Measurements from ENCODE around the gene HPDL.

HPDL gene

GRCh38 chr1:45378184-45378583 lies 51.5 kb downstream of the HPDL start:
- no peaks in the 10 kb centered on the region for H3K27me3 ChIP-seq (ENCODE audit: low read depth)
- no peak overlapping the region for H3K4me3 ChIP-seq
- in situ Hi-C loops (cut with MboI; ENCODE audit: low sequenced_read_pairs), result no loop called here
- no peaks in the 10 kb centered on the region for H3K9me3 ChIP-seq
- H3K4me1 ChIP-seq, result peaks cover 18% of the 10 kb centered on the region
- no peak for DNase-seq (ENCODE audit: low spot score in 2 of 2)
- no peaks in the 10 kb centered on the region for H3K36me3 ChIP-seq (replicated peaks)
